HG03378 (cell line): ENCODE data around the gene CTSO.

Experiments used
- ATAC-seq: cut with Tn5 transposase; IDR thresholded peaks from one replicate; pipeline ENCODE4 v1.9.1; 2021; ENCODE audit warnings: mild to moderate bottlenecking, moderate library complexity; ENCODE audit not compliant: unreplicated experiment

Gene CTSO

GRCh38 chr4:155875878-155876277, 77.8 kb downstream of the CTSO start:
- ATAC-seq = no peak
